HepG2 (cell line): ENCODE measurements around the gene SAP25. TPM values are rescaled to one million over a fixed set of nuclear protein-coding genes. Genes with fewer than 3 reads are reported as not detected.

Source experiments
- AHR ChIP-seq: IDR thresholded peaks from 2 replicates; pipeline ENCODE4 v1.6.1; 2018; ENCODE audit warnings: missing genetic modification reagents, missing compliant biosample characterization
- DNMT1 ChIP-seq: sonication (generic); formaldehyde crosslinking; IDR thresholded peaks from 2 replicates; pipeline ENCODE4 v1.5.1; 2020; ENCODE audit warnings: mild to moderate bottlenecking, missing genetic modification reagents
- NFYB ChIP-seq: sonication (generic); formaldehyde crosslinking; IDR thresholded peaks from 2 replicates; pipeline ENCODE4 v1.4.0; 2020; ENCODE audit warnings: missing genetic modification reagents
- PHF21A ChIP-seq: sonication (generic); formaldehyde crosslinking; IDR thresholded peaks from 2 replicates; pipeline ENCODE4 v1.5.0; 2020; ENCODE audit warnings: mild to moderate bottlenecking, missing genetic modification reagents
- RELA ChIP-seq: sonication (generic); formaldehyde crosslinking; IDR thresholded peaks from 2 replicates; pipeline ENCODE4 v1.4.0; 2020; ENCODE audit warnings: missing genetic modification reagents
- SMAD1 ChIP-seq: sonication (generic); formaldehyde crosslinking; IDR thresholded peaks from 2 replicates; pipeline ENCODE4 v1.4.0; 2020; ENCODE audit warnings: missing genetic modification reagents, low read depth, mild to moderate bottlenecking, borderline replicate concordance
- SNAPC2 ChIP-seq: sonication (generic); formaldehyde crosslinking; IDR thresholded peaks from 2 replicates; pipeline ENCODE4 v1.8.1; 2022; ENCODE audit warnings: mild to moderate bottlenecking, missing genetic modification reagents
- SRSF1 ChIP-seq: fragments of 200-400 bp; formaldehyde crosslinking; optimal IDR thresholded peaks from 2 replicates; pipeline ENCODE3; 2017; ENCODE audit warnings: mild to moderate bottlenecking, low read depth, low read length, moderate library complexity
- XBP1 ChIP-seq: sonication (generic); formaldehyde crosslinking; IDR thresholded peaks from 2 replicates; pipeline ENCODE4 v1.5.0; 2020; ENCODE audit warnings: missing genetic modification reagents
- ZNF274 ChIP-seq: sonication (generic); formaldehyde crosslinking; IDR thresholded peaks from 2 replicates; pipeline ENCODE4 v1.5.1; 2020; ENCODE audit warnings: mild to moderate bottlenecking, missing genetic modification reagents
- ZNF713 ChIP-seq: sonication (generic); formaldehyde crosslinking; IDR thresholded peaks from 2 replicates; pipeline ENCODE4 v1.4.0; 2020; ENCODE audit warnings: mild to moderate bottlenecking, missing genetic modification reagents
- polyA plus RNA-seq, 8 experiments: library from polyadenylated mRNA; depleted of rRNA in 3 of 8; stranded (reverse) in 7 of 8; unstranded in 1 of 8; fragments of >200 nt; fragmentation: Illumina TruSeq in 4 of 8; extraction: Trizol in 4 of 8; gene quantifications; 2 replicates each; pipeline versions ENCODE4 v1.2.1 to v1.2.3, GENCODE V29; 2011 to 2016; ENCODE audit warnings: low read depth in 4 of 8, missing spikeins in 1 of 8, mixed read lengths in 1 of 8; ENCODE audit not compliant: insufficient read depth in 1 of 8
- total RNA-seq, 5 experiments: library from RNA; depleted of rRNA; stranded (reverse); fragments of >200 nt; fragmentation: Illumina TruSeq; extraction: Trizol; gene quantifications; 2 replicates each; pipeline ENCODE4 v1.2.3, GENCODE V29; 2016; ENCODE audit warnings: low read depth in 1 of 5
- TF ChIP-seq, protein P1 (sequence below): IDR thresholded peaks from 2 replicates; pipeline ENCODE4 v1.6.1; 2016; ENCODE audit warnings: mild to moderate bottlenecking, missing biosample characterization, missing genetic modification reagents
- TF ChIP-seq, protein P2 (sequence below): IDR thresholded peaks from 2 replicates; pipeline ENCODE4 v1.6.1; 2018; ENCODE audit warnings: missing genetic modification reagents, mild to moderate bottlenecking, missing compliant biosample characterization
- TF ChIP-seq, protein P3 (sequence below): sonication (generic); formaldehyde crosslinking; IDR thresholded peaks from 2 replicates; pipeline ENCODE4 v1.4.0; 2020; ENCODE audit warnings: low read depth, mild to moderate bottlenecking, missing genetic modification reagents
- TF ChIP-seq, protein P4 (sequence below): sonication (generic); formaldehyde crosslinking; IDR thresholded peaks from 2 replicates; pipeline ENCODE4 v1.4.0; 2020; ENCODE audit warnings: missing genetic modification reagents, mild to moderate bottlenecking, borderline replicate concordance
- TF ChIP-seq, protein P5 (sequence below): IDR thresholded peaks from 2 replicates; pipeline ENCODE4 v1.6.1; 2012; ENCODE audit warnings: low read length, improper control_type of control experiment
- TF ChIP-seq, protein P6 (sequence below): sonication (generic); formaldehyde crosslinking; IDR thresholded peaks from 2 replicates; pipeline ENCODE4 v1.4.0; 2020; ENCODE audit warnings: mild to moderate bottlenecking, missing genetic modification reagents

The SAP25 gene
- total and polyA plus RNA-seq, 2 of the 13 experiments (the other 11 are each of a cell fraction or from before 2014, with no cell fraction given) = 0.15 to 0.20 TPM

DNA sequence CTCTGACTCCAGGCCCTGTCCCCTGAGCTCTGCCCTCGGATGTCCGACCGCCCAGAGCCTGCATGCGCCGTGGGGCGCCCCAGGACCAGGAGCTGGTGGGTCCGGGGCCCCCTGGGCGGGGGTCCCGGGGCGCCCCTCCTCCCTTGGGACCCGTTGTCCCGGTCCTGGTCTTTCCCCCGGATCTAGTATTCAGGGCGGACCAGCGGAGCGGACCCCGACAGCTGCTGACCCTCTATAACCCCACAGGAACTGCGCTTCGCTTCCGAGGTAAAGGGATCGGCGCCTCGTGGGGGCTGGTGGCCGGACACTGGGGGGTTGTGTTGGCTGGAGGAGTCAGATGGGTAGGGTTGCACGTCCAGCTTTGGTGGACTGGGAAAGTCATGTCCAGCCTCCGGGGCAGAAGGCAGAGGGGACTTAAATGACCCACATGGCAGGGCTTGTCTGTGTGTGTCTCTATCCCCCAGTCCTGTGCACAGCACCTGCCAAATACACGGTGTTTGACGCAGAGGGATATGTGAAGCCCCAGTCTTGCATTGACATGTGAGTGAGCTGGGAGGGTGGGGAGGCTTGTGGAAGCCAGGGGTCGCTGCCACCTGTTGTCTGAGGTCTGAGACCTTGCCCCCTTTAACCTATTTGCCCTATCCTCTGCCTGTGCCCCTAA, 39.2 kb upstream of the SAP25 start (continued):
- TF ChIP-seq ZNF713 (CRISPR knock-in tag) (no peak), AHR (CRISPR knock-in tag) (no peak), NFYB (CRISPR knock-in tag) (no peak), ZNF274 (CRISPR knock-in tag) (no peak), XBP1 (no peak), SRSF1 (no peak), PHF21A (CRISPR knock-in tag) (no peak), SNAPC2 (no peak), RELA (CRISPR knock-in tag) (no peak), DNMT1 (CRISPR knock-in tag) (no peak), SMAD1 (no peak; the same call in 1 of the 2 replicates)
- TF ChIP-seq, protein P1, sequence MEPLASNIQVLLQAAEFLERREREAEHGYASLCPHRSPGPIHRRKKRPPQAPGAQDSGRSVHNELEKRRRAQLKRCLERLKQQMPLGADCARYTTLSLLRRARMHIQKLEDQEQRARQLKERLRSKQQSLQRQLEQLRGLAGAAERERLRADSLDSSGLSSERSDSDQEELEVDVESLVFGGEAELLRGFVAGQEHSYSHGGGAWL (CRISPR knock-in tag) = no peak
- TF ChIP-seq, protein P2, sequence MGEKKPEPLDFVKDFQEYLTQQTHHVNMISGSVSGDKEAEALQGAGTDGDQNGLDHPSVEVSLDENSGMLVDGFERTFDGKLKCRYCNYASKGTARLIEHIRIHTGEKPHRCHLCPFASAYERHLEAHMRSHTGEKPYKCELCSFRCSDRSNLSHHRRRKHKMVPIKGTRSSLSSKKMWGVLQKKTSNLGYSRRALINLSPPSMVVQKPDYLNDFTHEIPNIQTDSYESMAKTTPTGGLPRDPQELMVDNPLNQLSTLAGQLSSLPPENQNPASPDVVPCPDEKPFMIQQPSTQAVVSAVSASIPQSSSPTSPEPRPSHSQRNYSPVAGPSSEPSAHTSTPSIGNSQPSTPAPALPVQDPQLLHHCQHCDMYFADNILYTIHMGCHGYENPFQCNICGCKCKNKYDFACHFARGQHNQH (CRISPR knock-in tag) = no peak
- TF ChIP-seq, protein P3, sequence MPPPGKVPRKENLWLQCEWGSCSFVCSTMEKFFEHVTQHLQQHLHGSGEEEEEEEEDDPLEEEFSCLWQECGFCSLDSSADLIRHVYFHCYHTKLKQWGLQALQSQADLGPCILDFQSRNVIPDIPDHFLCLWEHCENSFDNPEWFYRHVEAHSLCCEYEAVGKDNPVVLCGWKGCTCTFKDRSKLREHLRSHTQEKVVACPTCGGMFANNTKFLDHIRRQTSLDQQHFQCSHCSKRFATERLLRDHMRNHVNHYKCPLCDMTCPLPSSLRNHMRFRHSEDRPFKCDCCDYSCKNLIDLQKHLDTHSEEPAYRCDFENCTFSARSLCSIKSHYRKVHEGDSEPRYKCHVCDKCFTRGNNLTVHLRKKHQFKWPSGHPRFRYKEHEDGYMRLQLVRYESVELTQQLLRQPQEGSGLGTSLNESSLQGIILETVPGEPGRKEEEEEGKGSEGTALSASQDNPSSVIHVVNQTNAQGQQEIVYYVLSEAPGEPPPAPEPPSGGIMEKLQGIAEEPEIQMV (CRISPR knock-in tag) = no peak
- TF ChIP-seq, protein P4, sequence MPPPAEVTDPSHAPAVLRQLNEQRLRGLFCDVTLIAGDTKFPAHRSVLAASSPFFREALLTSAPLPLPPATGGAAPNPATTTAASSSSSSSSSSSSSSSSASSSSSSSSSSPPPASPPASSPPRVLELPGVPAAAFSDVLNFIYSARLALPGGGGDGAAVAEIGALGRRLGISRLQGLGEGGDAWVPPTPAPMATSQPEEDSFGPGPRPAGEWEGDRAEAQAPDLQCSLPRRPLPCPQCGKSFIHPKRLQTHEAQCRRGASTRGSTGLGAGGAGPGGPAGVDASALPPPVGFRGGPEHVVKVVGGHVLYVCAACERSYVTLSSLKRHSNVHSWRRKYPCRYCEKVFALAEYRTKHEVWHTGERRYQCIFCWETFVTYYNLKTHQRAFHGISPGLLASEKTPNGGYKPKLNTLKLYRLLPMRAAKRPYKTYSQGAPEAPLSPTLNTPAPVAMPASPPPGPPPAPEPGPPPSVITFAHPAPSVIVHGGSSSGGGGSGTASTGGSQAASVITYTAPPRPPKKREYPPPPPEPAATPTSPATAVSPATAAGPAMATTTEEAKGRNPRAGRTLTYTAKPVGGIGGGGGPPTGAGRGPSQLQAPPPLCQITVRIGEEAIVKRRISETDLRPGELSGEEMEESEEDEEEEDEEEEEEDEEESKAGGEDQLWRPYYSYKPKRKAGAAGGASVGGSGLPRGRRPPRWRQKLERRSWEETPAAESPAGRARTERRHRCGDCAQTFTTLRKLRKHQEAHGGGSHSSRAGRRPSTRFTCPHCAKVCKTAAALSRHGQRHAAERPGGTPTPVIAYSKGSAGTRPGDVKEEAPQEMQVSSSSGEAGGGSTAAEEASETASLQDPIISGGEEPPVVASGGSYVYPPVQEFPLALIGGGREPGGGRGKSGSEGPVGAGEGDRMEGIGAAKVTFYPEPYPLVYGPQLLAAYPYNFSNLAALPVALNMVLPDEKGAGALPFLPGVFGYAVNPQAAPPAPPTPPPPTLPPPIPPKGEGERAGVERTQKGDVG = no peak
- TF ChIP-seq, protein P5, sequence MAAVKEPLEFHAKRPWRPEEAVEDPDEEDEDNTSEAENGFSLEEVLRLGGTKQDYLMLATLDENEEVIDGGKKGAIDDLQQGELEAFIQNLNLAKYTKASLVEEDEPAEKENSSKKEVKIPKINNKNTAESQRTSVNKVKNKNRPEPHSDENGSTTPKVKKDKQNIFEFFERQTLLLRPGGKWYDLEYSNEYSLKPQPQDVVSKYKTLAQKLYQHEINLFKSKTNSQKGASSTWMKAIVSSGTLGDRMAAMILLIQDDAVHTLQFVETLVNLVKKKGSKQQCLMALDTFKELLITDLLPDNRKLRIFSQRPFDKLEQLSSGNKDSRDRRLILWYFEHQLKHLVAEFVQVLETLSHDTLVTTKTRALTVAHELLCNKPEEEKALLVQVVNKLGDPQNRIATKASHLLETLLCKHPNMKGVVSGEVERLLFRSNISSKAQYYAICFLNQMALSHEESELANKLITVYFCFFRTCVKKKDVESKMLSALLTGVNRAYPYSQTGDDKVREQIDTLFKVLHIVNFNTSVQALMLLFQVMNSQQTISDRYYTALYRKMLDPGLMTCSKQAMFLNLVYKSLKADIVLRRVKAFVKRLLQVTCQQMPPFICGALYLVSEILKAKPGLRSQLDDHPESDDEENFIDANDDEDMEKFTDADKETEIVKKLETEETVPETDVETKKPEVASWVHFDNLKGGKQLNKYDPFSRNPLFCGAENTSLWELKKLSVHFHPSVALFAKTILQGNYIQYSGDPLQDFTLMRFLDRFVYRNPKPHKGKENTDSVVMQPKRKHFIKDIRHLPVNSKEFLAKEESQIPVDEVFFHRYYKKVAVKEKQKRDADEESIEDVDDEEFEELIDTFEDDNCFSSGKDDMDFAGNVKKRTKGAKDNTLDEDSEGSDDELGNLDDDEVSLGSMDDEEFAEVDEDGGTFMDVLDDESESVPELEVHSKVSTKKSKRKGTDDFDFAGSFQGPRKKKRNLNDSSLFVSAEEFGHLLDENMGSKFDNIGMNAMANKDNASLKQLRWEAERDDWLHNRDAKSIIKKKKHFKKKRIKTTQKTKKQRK = no peak
- TF ChIP-seq, protein P6, sequence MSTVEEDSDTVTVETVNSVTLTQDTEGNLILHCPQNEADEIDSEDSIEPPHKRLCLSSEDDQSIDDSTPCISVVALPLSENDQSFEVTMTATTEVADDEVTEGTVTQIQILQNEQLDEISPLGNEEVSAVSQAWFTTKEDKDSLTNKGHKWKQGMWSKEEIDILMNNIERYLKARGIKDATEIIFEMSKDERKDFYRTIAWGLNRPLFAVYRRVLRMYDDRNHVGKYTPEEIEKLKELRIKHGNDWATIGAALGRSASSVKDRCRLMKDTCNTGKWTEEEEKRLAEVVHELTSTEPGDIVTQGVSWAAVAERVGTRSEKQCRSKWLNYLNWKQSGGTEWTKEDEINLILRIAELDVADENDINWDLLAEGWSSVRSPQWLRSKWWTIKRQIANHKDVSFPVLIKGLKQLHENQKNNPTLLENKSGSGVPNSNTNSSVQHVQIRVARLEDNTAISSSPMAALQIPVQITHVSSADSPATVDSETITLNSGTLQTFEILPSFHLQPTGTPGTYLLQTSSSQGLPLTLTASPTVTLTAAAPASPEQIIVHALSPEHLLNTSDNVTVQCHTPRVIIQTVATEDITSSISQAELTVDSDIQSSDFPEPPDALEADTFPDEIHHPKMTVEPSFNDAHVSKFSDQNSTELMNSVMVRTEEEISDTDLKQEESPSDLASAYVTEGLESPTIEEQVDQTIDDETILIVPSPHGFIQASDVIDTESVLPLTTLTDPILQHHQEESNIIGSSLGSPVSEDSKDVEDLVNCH (CRISPR knock-in tag) = no peak
